GM12875 (cell line): Measurements from ENCODE around the gene GRPEL1.

Experiments used
- H3K4me3 ChIP-seq: one replicate; pipeline ENCODE4 v1.5.1; 2011; ENCODE audit warnings: low read depth, low read length, control low read depth
- CTCF ChIP-seq: IDR thresholded peaks from 2 replicates; pipeline ENCODE4 v1.5.1; 2011; ENCODE audit warnings: low read depth, mild to moderate bottlenecking, control low read depth, inconsistent platforms, low read length, moderate library complexity, borderline replicate concordance; ENCODE audit not compliant: insufficient read depth

The GRPEL1 gene

DNA sequence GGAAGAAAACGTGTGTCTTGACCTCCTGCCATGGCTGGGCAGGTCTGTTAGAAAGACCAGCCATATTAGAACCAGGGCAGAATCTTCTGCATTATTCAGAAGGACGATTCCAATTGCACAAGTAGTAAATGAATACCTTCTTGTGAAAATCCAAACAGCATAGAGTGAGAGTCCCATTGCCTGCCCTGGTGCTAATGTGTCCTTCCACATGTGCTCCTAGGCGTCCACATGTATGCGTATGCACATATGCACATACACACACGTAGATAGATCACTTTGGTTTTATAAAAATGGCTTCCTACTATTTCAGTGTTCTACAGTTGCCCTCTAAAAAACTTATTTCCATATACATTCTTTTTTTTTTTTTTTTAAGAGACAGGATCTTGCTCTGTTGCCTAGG, 10.2 kb upstream of the GRPEL1 start:
- TF ChIP-seq CTCF: no peak

DNA sequence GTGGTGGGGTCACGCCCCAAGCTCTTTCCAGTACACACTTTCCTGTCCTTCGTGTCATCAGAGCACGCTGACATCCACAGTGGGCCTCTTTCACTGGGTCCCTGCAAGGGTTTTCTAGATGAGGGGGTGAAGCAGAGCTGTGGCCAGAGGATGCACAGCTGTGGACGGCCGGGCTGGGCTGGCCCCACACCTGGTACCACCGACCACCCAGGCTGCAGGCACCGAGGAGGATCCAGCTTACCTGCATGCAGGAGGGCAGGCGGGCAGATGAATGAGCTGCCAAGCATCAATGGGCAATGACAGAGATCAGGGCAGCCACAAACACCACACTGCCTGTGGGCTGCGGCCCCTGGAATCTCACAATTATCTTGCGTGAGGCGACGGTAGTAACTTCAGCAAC, 9.5 kb upstream of the GRPEL1 start:
- H3K4me3 ChIP-seq: no peak overlapping the region
- no peak for TF ChIP-seq CTCF

More for the DNA sequence above, 10.2 kb upstream of the GRPEL1 start:
- H3K4me3 ChIP-seq: no peak overlapping the region

- H3K4me3 ChIP-seq: no peak overlapping the region
- TF ChIP-seq CTCF: no peak
Measured at GRCh38 chr4:7076696-7077082, 8.8 kb upstream of the GRPEL1 start.

GRCh38 chr4:7075962-7076695, 8.3 kb upstream of the GRPEL1 start:
- no peak overlapping the region for H3K4me3 ChIP-seq

DNA sequence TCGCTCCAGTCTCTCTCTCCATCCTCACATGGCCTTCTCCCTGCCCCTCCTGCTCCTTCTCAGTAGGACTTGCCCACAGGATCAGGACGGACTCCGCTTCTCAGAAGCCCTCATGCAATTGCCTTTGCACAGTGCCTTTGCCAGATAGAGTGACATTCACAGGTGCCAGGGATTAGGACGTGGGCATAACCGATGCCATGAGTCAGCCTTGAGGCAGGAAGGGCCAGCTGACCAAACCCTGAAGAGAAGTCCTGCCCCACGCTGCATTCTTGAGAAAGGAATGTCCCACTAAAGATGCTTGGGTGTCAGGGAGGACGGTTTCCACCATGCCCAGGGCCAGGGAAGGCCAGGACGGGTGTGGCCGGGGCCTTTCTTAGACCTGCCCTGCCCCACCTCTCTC, 6.6 kb upstream of the GRPEL1 start:
- no peak for TF ChIP-seq CTCF
- H3K4me3 ChIP-seq: no peak overlapping the region

More at GRCh38 chr4:7075962-7076695, 8.3 kb upstream of the GRPEL1 start:
- TF ChIP-seq CTCF: no peak

GRCh38 chr4:7073526-7074390, 5.9 kb upstream of the GRPEL1 start:
- no peak overlapping the region for H3K4me3 ChIP-seq
- no peak for TF ChIP-seq CTCF
